A549 treated with RU486 at 1 μM for 4 hours (cell line): ENCODE data around the gene P4HA2. TPM values are rescaled to one million over a fixed set of nuclear protein-coding genes. Genes with fewer than 3 reads are reported as not detected.

ENCODE experiments used
- total RNA-seq: library from RNA; stranded (reverse); fragments of 200-300 nt; extraction: Qiagen RNA extraction; gene quantifications from 5 replicates; pipeline ENCODE4 v1.2.3, GENCODE V29; 2022; ENCODE audit warnings: low read depth

P4HA2 gene
- 36.0 to 46.4 TPM (median 42.2 TPM) in 5 replicates for total RNA-seq

DNA sequence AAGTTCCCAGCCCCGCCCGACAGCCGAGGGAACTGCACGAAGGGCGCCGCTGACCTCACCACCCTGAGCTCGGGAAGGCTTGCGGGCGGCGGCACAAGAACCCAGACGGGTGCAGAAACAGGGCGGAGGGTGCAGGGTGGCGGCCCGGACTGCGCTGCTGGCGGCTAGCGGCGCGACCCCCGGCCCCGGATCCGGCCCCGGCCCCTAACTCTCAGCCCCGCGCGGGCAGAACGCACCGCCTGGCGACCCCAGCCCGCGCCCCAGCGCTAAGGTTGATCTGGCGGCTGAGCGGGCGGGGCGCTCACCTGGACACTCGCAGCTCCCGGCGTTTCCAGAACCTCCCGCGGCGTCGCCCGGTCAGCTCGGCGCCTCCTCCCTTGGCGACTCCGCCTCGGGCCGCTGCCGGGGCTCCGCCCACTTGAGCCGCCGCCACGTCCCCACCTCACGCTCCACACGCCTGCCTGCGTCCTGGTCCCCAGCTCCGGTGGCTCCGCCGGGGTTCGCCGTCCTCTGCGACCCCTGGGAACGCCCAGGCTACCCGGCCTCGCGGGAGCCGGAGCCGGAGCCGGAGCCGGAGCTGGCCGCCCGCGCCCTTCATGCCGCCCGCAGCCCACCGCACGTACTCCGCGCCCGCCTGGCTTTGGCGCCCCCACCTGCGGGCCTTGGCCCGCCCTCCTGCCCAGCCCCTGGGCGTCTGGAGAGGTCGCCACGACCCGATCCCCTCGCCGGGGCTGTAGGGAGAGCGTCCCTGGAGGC is at the start of gene P4HA2:
Gene P4HA2 (minus strand): TSS at position 369 of the 756 bp plus-strand sequence. CDS start 9,227 bp downstream, outside the sequence.

DNA sequence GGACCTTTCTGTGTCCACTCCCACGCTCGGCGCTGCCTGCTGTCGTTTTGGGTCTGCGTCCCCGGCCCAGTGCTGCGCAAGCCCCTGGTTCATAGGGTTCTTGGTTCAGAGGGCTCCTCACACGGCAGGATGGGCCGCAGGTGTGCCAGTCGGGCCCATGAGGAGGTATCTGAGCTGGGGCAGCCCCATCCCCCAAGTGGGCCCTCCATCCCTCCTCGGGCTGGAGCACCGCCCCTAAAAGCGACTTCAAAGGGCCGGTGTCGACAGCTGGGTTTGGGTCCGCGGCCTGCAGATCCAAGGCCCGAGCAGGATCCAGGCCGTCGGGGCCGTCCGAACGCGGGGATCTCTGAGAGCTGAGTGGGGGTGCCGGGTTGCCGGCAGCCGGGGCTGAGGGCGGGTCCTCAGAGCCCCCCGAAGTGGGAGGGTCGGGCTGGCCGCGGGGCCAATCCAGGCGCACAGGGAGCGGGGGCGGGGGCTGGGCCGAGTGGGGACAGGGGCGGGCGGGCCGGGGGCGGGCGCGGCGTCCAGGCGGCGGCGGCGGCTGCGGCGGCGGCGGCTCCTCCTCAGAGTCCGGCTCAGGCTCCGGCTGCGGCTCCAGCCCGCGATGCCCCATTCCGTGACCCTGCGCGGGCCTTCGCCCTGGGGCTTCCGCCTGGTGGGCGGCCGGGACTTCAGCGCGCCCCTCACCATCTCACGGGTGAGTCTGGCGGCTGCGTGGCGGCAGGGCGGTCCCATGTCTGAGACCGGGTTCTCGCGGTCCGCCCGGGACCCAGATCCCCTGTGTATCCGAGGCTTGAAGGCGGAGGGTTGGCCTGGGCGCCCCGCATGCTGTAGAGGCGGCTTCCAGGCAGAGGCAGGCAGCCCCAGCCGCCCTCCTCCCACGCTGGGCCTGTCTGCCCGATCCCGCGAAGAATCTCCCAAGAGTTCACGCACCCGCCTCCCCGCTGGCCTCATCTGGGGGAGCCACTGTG is 29.8 kb upstream of the P4HA2 start, which contains the start of gene PDLIM4:
Gene PDLIM4 (plus strand): TSS at position 566 of the 971 bp plus-strand sequence. CDS start 39 bp downstream, at position 605.

Other genes with a start within 250 kb of the P4HA2 start
- gene ACSL6, start 216.2 kb downstream of the P4HA2 start, total RNA-seq: 0.16 to 0.24 TPM in 2 of 5 replicates, not detected in the others
- gene IL3, start 167.2 kb downstream of the P4HA2 start, total RNA-seq: not detected in 5 replicates
- gene CSF2, start 154.1 kb downstream of the P4HA2 start, total RNA-seq: 0.27 to 0.79 TPM (median 0.50 TPM) in 5 replicates
- 0.12 to 0.49 TPM (median 0.37 TPM) in 4 of 5 replicates, not detected in the other for gene PDLIM4, start 29.8 kb upstream of the P4HA2 start, total RNA-seq
- gene SLC22A4, start 66.5 kb upstream of the P4HA2 start, total RNA-seq: 3.9 to 5.1 TPM (median 4.8 TPM) in 5 replicates
- gene SLC22A5, start 141.9 kb upstream of the P4HA2 start, total RNA-seq: 18.7 to 21.4 TPM (median 20.3 TPM) in 5 replicates